Prostate gland (tissue), 2 donors: Measurements from ENCODE around the gene PAN2. TPM values are rescaled to one million over a fixed set of nuclear protein-coding genes. Genes with fewer than 3 reads are reported as not detected.
"Not testable (repeated sequence)": the region's sequence is repeated elsewhere in the genome, so short reads cannot be mapped to it uniquely, and the experiment has no call there.

Source experiments
- DNase-seq: peaks from one replicate; pipeline ENCODE4 v3.0.0-alpha.2; 2019; ENCODE audit warnings: low spot score
- H3K27ac ChIP-seq, 2 donors: fragments of 200-600 bp; sonication (generic); 2 replicates each; pipeline ENCODE4 v1.5.1; 2017 to 2019
- H3K27me3 ChIP-seq: fragments of 200-600 bp; sonication (generic); replicated peaks from 2 replicates; pipeline ENCODE4 v1.5.1; 2019; ENCODE audit not compliant: insufficient read depth
- H3K36me3 ChIP-seq, 2 donors: fragments of 200-600 bp; sonication (generic); 1 replicate in 1 of 2; 2 replicates in 1 of 2; pipeline versions ENCODE4 v1.5.1 to v1.8.1; 2017 to 2019
- H3K4me1 ChIP-seq: fragments of 200-600 bp; sonication (generic); replicated peaks from 2 replicates; pipeline ENCODE4 v1.5.1; 2019
- H3K4me3 ChIP-seq, 2 donors: fragments of 200-600 bp; sonication (generic); 2 replicates each; pipeline ENCODE4 v1.5.1; 2017 to 2019
- H3K9me3 ChIP-seq: fragments of 200-600 bp; sonication (generic); 2 replicates; pipeline ENCODE4 v1.5.1; 2017
- POLR2A ChIP-seq: fragments of 450-650 bp; IDR thresholded peaks from one replicate; pipeline ENCODE4 v1.6.1; 2016; ENCODE audit warnings: antibody characterized with exemption, mild to moderate bottlenecking
- POLR2AphosphoS5 ChIP-seq: sonication (generic); formaldehyde crosslinking; IDR thresholded peaks from one replicate; pipeline ENCODE4 v1.6.1; 2017; ENCODE audit warnings: antibody characterized with exemption
- WGBS: methylation state at CpG from one replicate; pipeline ENCODE4 v1.1.5; 2018; 5-methylcytosine and 5-hydroxymethylcytosine counted together
- intact Hi-C: fragments of 100-400 bp; cut with DNase I; formaldehyde crosslinking; loops from one replicate; pipeline ENCODE4 v1.14.2; 2022
- total RNA-seq, 2 donors: library from RNA; depleted of rRNA; stranded (reverse); fragments of >200 nt; gene quantifications; one replicate each; pipeline ENCODE4 v1.1.0, GENCODE V29; 2016
- TF ChIP-seq, protein P1 (sequence below), 4 experiments: fragments of 200-600 bp in 2 of 4; fragments of 450-650 bp in 2 of 4; sonication (generic) in 2 of 4; IDR thresholded peaks; 1 replicate in 3 of 4; 2 replicates in 1 of 4; pipeline ENCODE4 v1.5.1; 2016 to 2019; ENCODE audit warnings: antibody characterized with exemption in 4 of 4, mild to moderate bottlenecking in 2 of 4, moderate library complexity in 2 of 4

Gene PAN2
- total RNA-seq, 2 donors from 2014 or later = 31.8 to 60.8 TPM

DNA sequence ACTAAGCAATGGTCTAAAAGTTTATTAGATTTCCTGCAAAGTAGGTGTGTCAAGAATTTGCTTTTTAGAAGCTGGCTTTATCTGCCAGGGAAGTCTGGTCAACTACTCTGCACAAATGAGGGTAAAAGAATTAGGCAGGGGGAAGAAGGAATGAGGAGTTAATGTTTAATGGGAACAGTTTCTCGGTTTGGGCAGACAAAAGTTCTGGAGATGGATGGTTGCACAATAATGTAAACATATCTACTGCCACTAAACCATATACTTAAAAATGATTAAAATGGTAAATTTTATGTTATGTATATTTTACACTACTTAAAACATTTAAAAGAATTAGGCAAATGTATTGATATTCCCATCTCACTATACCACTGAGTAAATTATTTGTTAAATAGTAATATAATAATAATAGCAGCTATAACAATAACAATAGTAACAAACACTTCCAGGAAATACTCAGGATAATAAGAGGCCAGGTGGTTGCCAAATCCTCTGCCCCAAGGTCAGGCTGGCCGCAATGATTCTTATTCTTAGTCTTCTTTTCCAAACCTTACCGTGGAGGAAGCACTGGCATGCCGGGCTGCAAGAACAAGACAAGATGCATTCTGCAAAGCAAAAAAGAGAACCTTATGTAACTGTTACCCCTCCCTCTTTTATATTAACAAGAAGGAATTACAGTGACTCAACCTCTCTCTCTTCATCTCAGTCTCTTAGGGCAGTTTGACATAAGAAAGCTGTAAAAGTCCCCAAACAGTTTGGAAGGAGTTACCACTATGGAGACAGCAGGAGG, 47.6 kb downstream of the PAN2 start:
- 48% methylated on average over 4 of the region's 4 CpGs for WGBS
- TF ChIP-seq POLR2AphosphoS5 (no peak), POLR2A (no peak)
- TF ChIP-seq, protein P1, sequence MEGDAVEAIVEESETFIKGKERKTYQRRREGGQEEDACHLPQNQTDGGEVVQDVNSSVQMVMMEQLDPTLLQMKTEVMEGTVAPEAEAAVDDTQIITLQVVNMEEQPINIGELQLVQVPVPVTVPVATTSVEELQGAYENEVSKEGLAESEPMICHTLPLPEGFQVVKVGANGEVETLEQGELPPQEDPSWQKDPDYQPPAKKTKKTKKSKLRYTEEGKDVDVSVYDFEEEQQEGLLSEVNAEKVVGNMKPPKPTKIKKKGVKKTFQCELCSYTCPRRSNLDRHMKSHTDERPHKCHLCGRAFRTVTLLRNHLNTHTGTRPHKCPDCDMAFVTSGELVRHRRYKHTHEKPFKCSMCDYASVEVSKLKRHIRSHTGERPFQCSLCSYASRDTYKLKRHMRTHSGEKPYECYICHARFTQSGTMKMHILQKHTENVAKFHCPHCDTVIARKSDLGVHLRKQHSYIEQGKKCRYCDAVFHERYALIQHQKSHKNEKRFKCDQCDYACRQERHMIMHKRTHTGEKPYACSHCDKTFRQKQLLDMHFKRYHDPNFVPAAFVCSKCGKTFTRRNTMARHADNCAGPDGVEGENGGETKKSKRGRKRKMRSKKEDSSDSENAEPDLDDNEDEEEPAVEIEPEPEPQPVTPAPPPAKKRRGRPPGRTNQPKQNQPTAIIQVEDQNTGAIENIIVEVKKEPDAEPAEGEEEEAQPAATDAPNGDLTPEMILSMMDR (IDR thresholded peaks at IDR 0.05) = no peak
- Histone ChIP-seq H3K9me3 (no peaks in the 10 kb centered on the region), H3K4me3 (no peak overlapping the region), H3K4me1 (no peaks in the 10 kb centered on the region), H3K36me3 (no peaks in the 10 kb centered on the region), H3K27ac (no peak overlapping the region), H3K27me3 (no peaks in the 10 kb centered on the region)
- intact Hi-C loops = no loop called here
- DNase-seq = no peak

DNA sequence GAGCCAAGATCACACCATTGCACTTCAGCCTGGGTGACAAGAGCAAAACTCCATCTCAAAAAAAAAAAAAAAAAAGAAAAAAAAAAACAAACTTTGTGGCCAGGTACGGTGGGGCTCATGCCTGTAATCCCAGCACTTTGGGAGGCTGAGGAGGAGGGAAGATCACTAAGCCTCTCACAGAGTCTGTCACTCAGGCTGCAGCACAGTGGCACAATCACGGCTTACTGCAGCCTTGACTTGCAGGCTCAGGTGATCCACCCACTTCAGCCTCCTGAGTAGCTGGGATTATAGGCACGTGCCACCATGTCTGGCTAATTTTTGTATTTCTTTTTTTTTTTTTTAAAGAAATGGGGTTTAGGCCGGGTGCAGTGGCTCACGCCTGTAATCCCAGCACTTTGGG, 49.5 kb downstream of the PAN2 start:
- H3K36me3 ChIP-seq, H3K9me3 ChIP-seq, intact Hi-C loops, DNase-seq, H3K4me3 ChIP-seq, H3K27ac ChIP-seq, H3K4me1 ChIP-seq, H3K27me3 ChIP-seq: not testable (repeated sequence)
- 89% methylated on average over 5 of the region's 5 CpGs for WGBS

DNA sequence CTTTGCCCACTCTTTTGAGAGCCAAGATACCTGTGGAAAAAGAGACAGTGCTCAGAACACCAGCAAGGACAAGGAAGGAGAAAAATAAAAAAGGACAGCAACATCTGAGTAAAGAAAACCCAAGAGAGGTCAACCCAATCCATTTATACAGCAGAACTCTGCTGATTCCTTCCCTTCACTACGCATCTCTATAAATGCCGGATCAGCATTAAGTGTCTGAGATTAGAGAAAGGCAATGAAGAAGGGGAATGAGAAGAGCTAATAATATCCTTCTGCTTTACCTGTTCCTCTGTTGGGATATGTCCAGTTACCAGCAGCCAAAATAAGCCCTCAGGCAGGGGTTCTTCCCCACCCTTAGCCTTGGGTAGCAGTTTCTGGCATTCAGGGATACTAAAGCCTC, 51.2 kb downstream of the PAN2 start:
- 100% methylated on average over 2 of the region's 2 CpGs for WGBS
- no peaks in the 10 kb centered on the region for H3K9me3 ChIP-seq
- no peak for DNase-seq
- intact Hi-C loops = no loop called here
- no peak for TF ChIP-seq POLR2A
- no peak for TF ChIP-seq POLR2AphosphoS5
- TF ChIP-seq, protein P1 (IDR thresholded peaks at IDR 0.05) = no peak
- no peaks in the 10 kb centered on the region for H3K4me1 ChIP-seq
- H3K36me3 ChIP-seq = peaks cover 0 to 14% of the 10 kb centered on the region in 2 donors
- H3K4me3 ChIP-seq = no peak overlapping the region
- H3K27me3 ChIP-seq = no peaks in the 10 kb centered on the region
- no peak overlapping the region for H3K27ac ChIP-seq

DNA sequence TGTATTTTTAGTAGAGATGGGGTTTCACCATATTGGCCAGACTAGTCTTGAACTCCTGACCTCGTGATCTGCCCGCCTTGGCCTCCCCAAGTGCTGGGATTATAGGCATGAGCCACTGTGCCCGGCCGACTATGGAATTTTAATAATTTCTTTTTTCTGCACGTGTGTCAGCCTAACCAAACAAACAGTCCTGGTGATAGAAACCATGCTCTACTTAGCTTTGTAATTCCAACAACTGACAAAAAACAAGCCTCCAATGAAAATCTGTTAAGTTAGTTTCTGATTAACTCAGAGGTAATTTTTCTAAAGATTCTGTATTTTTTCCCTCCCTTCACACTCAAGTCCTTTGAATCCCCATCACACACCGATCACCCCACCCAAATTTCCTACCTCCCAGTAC, 51.8 kb downstream of the PAN2 start:
- Histone ChIP-seq H3K36me3 (peaks cover 0 to 14% of the 10 kb centered on the region in 2 donors), H3K27ac (no peak overlapping the region), H3K9me3 (no peaks in the 10 kb centered on the region), H3K27me3 (no peaks in the 10 kb centered on the region), H3K4me3 (no peak overlapping the region), H3K4me1 (no peaks in the 10 kb centered on the region)
- no peak for DNase-seq
- WGBS = 80% methylated on average over 6 of the region's 6 CpGs
- TF ChIP-seq, protein P1 (IDR thresholded peaks at IDR 0.05) = no peak
- TF ChIP-seq POLR2AphosphoS5 (no peak), POLR2A (no peak)
- intact Hi-C loops = no loop called here

DNA sequence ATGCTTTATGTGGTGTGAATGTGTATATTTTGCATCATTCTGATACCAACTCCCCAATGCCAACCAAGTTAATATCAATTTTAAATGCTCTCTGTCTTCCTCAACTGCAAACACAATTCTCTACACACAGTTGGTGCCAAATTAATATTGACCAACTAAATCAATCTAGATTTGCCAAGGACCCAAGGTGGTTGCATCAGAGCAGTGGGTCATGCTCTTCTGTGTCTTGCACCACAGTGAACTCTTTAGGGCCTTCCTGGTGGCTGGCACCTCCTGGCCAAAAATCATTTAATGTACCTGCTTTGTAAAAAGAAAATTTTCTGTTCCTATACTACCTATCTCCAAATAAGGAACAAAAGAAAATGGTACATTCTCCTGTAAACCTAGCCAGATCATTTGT, 53.0 kb downstream of the PAN2 start:
- H3K36me3 ChIP-seq = peaks cover 0 to 14% of the 10 kb centered on the region in 2 donors

More for the DNA sequence above, 53.0 kb downstream of the PAN2 start:
- DNase-seq = no peak
- no peaks in the 10 kb centered on the region for H3K4me1 ChIP-seq
- no peaks in the 10 kb centered on the region for H3K27me3 ChIP-seq
- intact Hi-C loops = no loop called here
- no peak overlapping the region for H3K27ac ChIP-seq
- TF ChIP-seq, protein P1 (IDR thresholded peaks at IDR 0.05) = no peak
- no peak for TF ChIP-seq POLR2AphosphoS5
- TF ChIP-seq POLR2A = no peak
- H3K4me3 ChIP-seq = no peak overlapping the region
- no peaks in the 10 kb centered on the region for H3K9me3 ChIP-seq
